ENCODE data around the gene COL4A1.

Gene COL4A1

DNA sequence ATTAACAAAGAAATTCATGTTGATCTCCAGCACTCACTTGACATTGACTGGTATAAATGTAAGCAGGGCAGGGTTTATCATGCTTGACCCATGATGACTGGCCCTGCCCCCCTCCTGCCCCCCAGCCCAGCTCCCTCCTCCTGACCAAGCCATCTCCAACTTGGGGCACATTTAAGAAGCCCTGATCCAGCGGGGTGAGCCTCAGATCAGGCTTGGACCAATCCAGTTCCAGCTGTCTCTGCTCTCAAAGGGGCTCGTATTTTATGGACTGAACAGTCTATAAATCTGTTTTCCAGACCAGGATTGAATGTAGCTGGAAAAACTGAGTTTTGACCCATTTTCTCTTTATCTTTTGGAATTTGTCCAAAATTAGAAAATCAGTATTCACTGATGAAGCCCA, 100.0 kb downstream of the COL4A1 start:
- in situ Hi-C loops (cut with MboI; ENCODE audit: low sequenced_read_pairs) = no loop called here

DNA sequence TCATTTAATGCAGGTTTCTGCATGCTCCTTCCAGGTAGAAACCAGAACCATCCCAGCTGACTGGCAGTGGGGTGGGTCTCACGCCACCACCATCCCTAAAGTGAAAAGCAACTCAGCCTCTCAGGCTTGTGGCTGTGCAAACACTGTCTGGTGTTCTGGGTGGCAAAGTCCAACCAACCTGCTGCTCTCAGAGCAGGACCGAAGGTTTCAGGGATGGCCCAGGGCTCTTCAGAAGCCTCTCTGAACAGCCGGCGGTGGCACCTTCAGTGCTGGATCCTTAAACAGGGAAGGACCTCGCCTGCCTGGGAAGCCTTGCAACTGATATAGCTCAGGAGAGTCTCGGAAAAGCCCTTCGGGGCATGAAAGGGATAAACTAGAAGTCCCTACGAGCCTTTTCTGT, 100.8 kb downstream of the COL4A1 start:
- in situ Hi-C loops (cut with MboI; ENCODE audit: low sequenced_read_pairs) = no loop called here

- in situ Hi-C loops (cut with MboI; ENCODE audit: low sequenced_read_pairs) = no loop called here
These were observed 105.8 kb downstream of the COL4A1 start for GRCh38 chr13:110201114-110201513.

- in situ Hi-C loops (cut with MboI; ENCODE audit: low sequenced_read_pairs) = no loop called here
These were observed 106.6 kb downstream of the COL4A1 start for GRCh38 chr13:110200276-110200870.

DNA sequence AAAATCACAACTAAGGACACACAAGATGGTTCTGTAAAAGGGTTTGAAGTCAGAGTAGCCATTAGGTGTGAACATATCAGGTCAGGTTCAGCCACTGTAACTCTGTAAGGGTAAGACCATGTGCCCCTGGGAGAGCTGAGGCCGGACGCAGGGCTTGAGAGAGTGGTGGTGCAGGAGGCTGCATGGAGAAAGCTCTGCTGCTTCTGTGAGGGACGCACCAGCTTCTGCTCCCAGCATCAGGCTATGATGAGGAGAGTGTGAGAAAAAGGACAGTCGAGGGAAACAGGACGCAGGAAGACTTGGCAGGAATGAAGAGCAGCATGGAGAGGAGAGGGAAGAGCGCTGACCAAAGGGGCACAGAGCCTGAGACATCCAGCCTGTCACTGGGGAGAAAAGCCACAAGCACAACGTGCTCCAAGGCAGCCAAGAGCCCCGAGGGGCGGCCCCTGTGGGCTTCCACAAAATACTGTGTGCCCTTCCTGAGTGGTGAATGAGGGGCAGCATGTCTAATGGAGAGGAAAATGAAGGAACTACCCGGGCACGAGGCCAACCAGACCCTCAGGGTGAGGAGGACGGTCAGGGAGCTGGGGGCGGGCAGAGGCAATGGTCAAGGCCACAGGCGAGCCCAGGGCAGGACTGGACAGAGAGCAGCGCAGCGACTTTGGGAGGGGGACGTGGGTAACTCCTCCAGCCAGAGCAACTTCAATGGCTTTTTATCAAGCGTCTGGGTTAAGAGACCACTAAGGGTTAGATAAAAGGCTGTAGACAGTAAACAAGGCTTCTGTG, 107.7 kb downstream of the COL4A1 start:
- in situ Hi-C loops (cut with MboI; ENCODE audit: low sequenced_read_pairs) = no loop called here

DNA sequence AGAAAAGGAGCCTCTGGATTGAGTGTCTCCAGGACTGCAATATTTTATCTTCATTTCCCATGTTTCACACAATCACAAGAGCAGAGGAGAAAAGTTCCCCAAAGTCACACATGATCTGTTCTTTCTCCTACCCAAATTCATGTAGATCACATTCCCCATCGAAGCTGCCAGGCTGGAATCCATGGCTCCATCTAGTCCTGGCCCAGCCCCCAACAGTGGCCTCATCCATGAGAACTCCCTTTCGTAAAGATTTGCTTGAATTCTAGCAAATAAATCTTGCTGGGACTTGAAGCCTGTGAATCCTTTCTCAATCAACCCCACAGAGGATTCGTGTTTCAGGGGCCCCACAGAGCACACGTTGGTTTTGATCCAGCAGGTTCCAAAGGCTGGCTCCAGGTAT, 109.5 kb downstream of the COL4A1 start:
- in situ Hi-C loops (cut with MboI; ENCODE audit: low sequenced_read_pairs) = no loop called here

DNA sequence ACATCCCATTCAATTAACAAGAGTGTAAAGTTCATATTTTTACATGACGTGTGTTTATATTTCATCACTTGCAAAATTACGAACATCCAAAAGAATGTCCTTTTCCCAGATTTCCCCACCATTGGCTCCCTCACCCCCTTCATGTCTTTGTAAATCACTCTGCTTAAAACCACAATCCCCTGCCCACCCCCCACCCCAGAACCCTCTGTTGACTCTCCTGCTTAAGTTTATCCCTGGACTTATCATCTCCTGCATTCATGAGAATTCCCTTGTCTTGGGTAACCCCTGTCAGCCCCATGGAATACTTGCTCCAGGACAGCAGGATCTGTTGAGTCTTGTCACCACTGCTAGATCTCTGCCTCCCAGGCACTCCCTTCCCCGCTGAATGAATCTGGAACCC, 109.9 kb downstream of the COL4A1 start:
- in situ Hi-C loops (cut with MboI; ENCODE audit: low sequenced_read_pairs) = no loop called here

- in situ Hi-C loops (cut with MboI; ENCODE audit: low sequenced_read_pairs) = no loop called here
These were observed 111.1 kb downstream of the COL4A1 start for GRCh38 chr13:110195547-110196485.

- in situ Hi-C loops (cut with MboI; ENCODE audit: low sequenced_read_pairs) = no loop called here
These were observed 112.5 kb downstream of the COL4A1 start for GRCh38 chr13:110194451-110194850.

DNA sequence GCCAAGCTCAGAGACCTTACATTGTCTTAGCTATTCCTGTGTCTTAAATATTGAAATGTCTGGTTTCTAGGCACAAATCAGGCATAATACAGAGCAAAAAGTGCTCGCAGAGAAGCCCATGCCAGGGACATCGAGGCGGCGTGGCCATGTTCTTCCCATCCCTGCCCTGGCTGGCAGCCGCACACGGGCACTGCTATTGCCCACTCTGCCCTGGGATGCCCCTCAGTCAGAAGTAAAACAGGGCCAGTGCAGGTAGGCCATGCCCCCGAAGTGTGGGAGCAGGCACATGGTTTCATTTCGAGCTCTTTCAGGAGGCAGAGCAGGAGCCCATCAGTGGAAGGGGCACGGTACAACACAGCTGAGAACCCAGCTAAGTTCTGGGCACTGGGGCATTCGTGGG, 113.5 kb downstream of the COL4A1 start:
- in situ Hi-C loops (cut with MboI; ENCODE audit: low sequenced_read_pairs) = no loop called here

DNA sequence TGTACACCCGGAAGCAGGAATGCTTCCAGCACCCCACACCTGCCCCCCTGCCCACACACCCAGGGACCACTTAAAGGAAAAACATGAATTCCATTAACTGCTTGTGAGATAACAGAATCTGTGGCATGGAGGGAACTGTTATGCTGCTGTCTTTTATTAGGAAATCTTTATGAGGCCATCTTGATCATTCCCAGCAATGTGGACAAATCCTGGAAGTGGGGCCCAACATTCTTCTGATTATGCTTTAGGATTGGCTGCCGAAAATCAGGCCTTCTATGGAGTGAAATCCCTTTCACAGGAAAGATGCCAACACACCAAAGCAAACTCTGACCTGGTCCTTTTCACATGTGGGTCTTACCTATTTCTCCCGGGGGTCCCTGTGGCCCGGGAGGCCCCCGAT, 114.5 kb downstream of the COL4A1 start:
- in situ Hi-C loops (cut with MboI; ENCODE audit: low sequenced_read_pairs) = no loop called here

- in situ Hi-C loops (cut with MboI; ENCODE audit: low sequenced_read_pairs) = no loop called here
These were observed 119.3 kb downstream of the COL4A1 start for GRCh38 chr13:110187641-110188161.

- in situ Hi-C loops (cut with MboI; ENCODE audit: low sequenced_read_pairs) = no loop called here
These were observed 120.6 kb downstream of the COL4A1 start for GRCh38 chr13:110186231-110186855.

DNA sequence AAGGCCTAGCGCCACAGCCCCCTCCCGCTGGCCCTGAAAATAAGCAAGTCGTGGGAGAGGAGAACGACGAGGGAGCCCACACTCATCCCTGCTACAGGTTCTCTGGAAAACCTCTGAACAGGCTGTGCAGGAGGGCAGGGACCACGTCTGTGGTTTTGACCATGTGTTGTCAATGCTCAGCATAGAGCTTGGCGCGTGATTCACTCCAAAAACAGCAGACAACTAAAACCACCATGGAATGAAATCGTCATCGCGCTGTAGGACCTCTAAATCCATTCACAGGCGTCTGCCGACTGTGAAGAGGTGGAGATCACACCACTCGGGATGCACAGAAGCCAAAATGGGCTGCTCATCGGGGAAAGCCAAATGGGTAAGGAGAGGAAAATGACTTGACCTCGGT, 121.3 kb downstream of the COL4A1 start:
- in situ Hi-C loops (cut with MboI; ENCODE audit: low sequenced_read_pairs) = no loop called here

GRCh38 chr13:110183910-110184309, 123.0 kb downstream of the COL4A1 start:
- in situ Hi-C loops (cut with MboI; ENCODE audit: low sequenced_read_pairs) = no loop called here

- in situ Hi-C loops (cut with MboI; ENCODE audit: low sequenced_read_pairs) = no loop called here
These were observed 124.5 kb downstream of the COL4A1 start for GRCh38 chr13:110182461-110182860.

DNA sequence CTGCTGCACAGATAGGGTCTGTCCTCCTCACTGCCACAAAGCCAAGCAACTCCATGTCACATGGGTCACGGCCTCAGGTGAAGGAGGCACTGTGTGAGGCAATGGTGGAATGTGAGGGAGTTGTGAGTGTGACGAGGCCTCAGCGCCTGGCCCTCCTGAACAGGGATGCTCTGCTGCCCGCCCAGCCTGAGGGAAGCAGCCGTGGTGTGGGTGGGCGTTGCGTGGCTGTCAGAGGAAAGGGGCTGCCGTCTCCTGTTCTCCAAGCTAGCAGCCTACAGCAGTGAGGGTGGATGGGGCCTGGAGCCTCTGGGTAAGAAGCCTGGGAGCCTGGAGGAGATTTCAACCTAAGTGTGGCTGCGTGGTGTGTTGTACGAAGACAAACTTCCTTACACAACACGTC, 125.0 kb downstream of the COL4A1 start:
- in situ Hi-C loops (cut with MboI; ENCODE audit: low sequenced_read_pairs) = no loop called here

DNA sequence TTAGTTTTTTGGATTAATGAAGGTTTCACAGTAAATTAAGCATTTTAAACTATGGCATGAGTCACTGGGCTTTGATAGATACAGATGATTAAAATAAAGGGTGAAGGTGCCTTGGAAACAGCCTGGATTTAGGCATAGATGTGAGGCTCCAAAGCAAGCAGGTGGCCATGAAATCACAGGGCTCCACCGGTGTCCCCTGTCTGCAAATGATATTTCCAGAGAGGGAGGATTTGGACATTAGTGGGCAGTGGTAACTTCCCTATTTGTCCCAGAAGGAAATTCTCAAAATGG, 127.2 kb downstream of the COL4A1 start:
- in situ Hi-C loops (cut with MboI; ENCODE audit: low sequenced_read_pairs) = no loop called here

- in situ Hi-C loops (cut with MboI; ENCODE audit: low sequenced_read_pairs) = no loop called here
These were observed 127.7 kb downstream of the COL4A1 start for GRCh38 chr13:110179116-110179856.

GRCh38 chr13:110177790-110178189, 129.2 kb downstream of the COL4A1 start:
- in situ Hi-C loops (cut with MboI; ENCODE audit: low sequenced_read_pairs) = no loop called here

Data from HL-60/S4 (cell line).